ENCODE measurements around the gene IL1RAPL1.
A peak's percentile ranks its signal among the peaks of the same experiment; 100 is the strongest.

IL1RAPL1 gene

GRCh38 chrX:29590921-29591320 is 1003.7 kb downstream of the IL1RAPL1 start:
- no peak overlapping the region for H3K4me3 ChIP-seq (ENCODE audit: low read depth, low read length)
- in situ Hi-C loops (cut with HindIII; ENCODE audit: low sequenced_read_pairs), result no loop called here
- DNase-seq (ENCODE audit: low read depth), result no peak
- no peak for TF ChIP-seq CTCF (IDR thresholded peaks at IDR 0.05; ENCODE audit: low read depth, low read length, missing control alignments)

DNA sequence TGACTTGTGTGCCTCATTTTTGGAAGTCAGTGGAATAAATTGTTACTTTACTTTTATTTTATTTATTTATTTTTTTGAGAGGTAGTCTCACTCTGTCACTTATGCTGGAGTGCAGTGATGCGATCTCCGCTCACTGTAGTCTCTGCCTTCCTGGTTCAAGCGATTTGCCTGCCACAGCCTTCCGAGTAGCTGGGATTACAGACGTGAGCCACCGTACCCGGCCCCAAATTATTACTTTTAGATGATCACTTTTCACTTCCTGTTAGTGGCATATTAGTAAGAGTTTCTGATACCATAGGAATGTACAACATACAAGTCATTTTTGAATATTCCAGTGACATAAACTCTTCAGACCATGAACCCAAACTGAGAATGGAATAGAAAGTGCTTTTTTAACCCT is 1017.1 kb downstream of the IL1RAPL1 start:
- H3K4me3 ChIP-seq (ENCODE audit: low read depth, low read length), result no peak overlapping the region
- TF ChIP-seq CTCF (IDR thresholded peaks at IDR 0.05; ENCODE audit: low read depth, low read length, missing control alignments), result no peak
- DNase-seq (ENCODE audit: low read depth), result no peak
- in situ Hi-C loops (cut with HindIII; ENCODE audit: low sequenced_read_pairs), result no loop called here

DNA sequence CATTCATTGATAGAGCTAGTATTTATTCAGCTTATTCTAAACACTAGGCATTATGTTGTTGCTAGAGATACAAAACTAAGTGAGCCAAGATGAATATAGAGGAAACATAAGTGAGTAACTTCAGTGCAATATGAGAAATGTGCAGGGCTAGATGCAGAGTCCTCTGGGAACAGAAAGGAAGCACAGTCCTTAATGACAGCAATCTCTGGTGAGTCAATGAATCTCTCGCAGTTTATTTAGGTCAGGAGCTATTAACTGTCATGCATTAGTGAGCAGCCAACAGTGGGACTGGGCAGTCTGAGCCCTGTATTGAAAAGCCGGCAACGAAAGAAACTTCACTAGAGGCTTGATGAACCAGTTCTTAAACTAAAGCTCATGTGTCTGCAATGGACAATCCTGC is 1030.0 kb downstream of the IL1RAPL1 start:
- in situ Hi-C loops (cut with HindIII; ENCODE audit: low sequenced_read_pairs), result no loop called here
- TF ChIP-seq CTCF (IDR thresholded peaks at IDR 0.05; ENCODE audit: low read depth, low read length, missing control alignments), result no peak
- no peak overlapping the region for H3K4me3 ChIP-seq (ENCODE audit: low read depth, low read length)
- DNase-seq (ENCODE audit: low read depth), result no peak

DNA sequence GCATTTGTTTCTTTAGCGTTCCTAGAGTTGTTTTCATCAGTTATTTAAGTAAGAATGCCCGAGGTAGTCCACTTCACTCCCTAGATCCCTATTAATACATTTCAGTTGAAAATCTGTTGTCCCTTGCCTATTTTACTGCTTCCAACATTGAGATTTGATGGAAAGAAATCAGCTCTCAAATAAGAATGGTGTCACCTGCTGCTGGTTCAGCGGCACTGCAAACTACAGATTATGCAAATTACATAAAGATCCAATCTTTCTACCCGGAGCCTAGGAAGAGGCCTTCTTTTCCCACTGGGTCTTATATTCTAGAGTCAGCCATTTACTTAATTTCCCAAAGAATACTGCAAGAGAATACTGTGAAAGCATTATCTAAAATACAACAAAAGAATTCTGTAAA is 1030.5 kb downstream of the IL1RAPL1 start:
- no peak overlapping the region for H3K4me3 ChIP-seq (ENCODE audit: low read depth, low read length)
- DNase-seq (ENCODE audit: low read depth), result no peak
- peak; percentile 22 for TF ChIP-seq CTCF (IDR thresholded peaks at IDR 0.05; ENCODE audit: low read depth, low read length, missing control alignments)
- in situ Hi-C loops (cut with HindIII; ENCODE audit: low sequenced_read_pairs), result no loop called here

- in situ Hi-C loops (cut with HindIII; ENCODE audit: low sequenced_read_pairs), result no loop called here
- H3K4me3 ChIP-seq (ENCODE audit: low read depth, low read length), result no peak overlapping the region
- DNase-seq (ENCODE audit: low read depth), result no peak
- no peak for TF ChIP-seq CTCF (IDR thresholded peaks at IDR 0.05; ENCODE audit: low read depth, low read length, missing control alignments)
Measured at GRCh38 chrX:29627833-29628232, 1040.6 kb downstream of the IL1RAPL1 start.

GRCh38 chrX:29634516-29634915 is 1047.3 kb downstream of the IL1RAPL1 start:
- in situ Hi-C loops (cut with HindIII; ENCODE audit: low sequenced_read_pairs), result no loop called here
- no peak for TF ChIP-seq CTCF (IDR thresholded peaks at IDR 0.05; ENCODE audit: low read depth, low read length, missing control alignments)
- no peak overlapping the region for H3K4me3 ChIP-seq (ENCODE audit: low read depth, low read length)
- DNase-seq (ENCODE audit: low read depth), result no peak

- in situ Hi-C loops (cut with HindIII; ENCODE audit: low sequenced_read_pairs), result no loop called here
- no peak overlapping the region for H3K4me3 ChIP-seq (ENCODE audit: low read depth, low read length)
- no peak for DNase-seq (ENCODE audit: low read depth)
- TF ChIP-seq CTCF (IDR thresholded peaks at IDR 0.05; ENCODE audit: low read depth, low read length, missing control alignments), result no peak
Measured at GRCh38 chrX:29636331-29636730, 1049.1 kb downstream of the IL1RAPL1 start.
